Activated T-cell treated with anti-CD3 and anti-CD28 coated beads for 48 hours (primary cell): ENCODE results near the gene MYL10.
"Not testable (repeated sequence)": the region's sequence is repeated elsewhere in the genome, so short reads cannot be mapped to it uniquely, and the experiment has no call there.

Experiments
- DNase-seq: peaks from one replicate; pipeline ENCODE4 v3.0.0-alpha.2; 2020; ENCODE audit warnings: low read depth

The MYL10 gene

GRCh38 chr7:101618916-101619315, 10.2 kb downstream of the MYL10 start:
- DNase-seq, result no peak

- no peak for DNase-seq
Observed at GRCh38 chr7:101618207-101618839, 10.8 kb downstream of the MYL10 start.

- DNase-seq, result no peak
Observed at GRCh38 chr7:101617451-101618206, 11.5 kb downstream of the MYL10 start.

GRCh38 chr7:101615446-101615845, 13.7 kb downstream of the MYL10 start:
- DNase-seq, result no peak

- DNase-seq, result no peak
Observed at GRCh38 chr7:101614939-101615302, 14.2 kb downstream of the MYL10 start.

GRCh38 chr7:101614098-101614938, 14.8 kb downstream of the MYL10 start:
- DNase-seq, result no peak

GRCh38 chr7:101612885-101613515, 16.1 kb downstream of the MYL10 start:
- no peak for DNase-seq

- DNase-seq, result no peak
Observed at GRCh38 chr7:101608772-101609713, 20.1 kb downstream of the MYL10 start.

GRCh38 chr7:101606498-101606923, 22.6 kb downstream of the MYL10 start:
- no peak for DNase-seq

GRCh38 chr7:101605611-101606497, 23.2 kb downstream of the MYL10 start:
- DNase-seq, result no peak

GRCh38 chr7:101604934-101605332, 24.2 kb downstream of the MYL10 start:
- DNase-seq, result not testable (repeated sequence)

- DNase-seq, result no peak
Observed at GRCh38 chr7:101604331-101604933, 24.7 kb downstream of the MYL10 start.

GRCh38 chr7:101602484-101603241, 26.4 kb downstream of the MYL10 start:
- peak; percentile 61 for DNase-seq

GRCh38 chr7:101602082-101602481, 27.0 kb downstream of the MYL10 start:
- no peak for DNase-seq

GRCh38 chr7:101599787-101600186, 29.3 kb downstream of the MYL10 start:
- no peak for DNase-seq

GRCh38 chr7:101598986-101599771, 29.9 kb downstream of the MYL10 start:
- no peak for DNase-seq

GRCh38 chr7:101598422-101598985, 30.6 kb downstream of the MYL10 start:
- DNase-seq, result no peak

- no peak for DNase-seq
Observed at GRCh38 chr7:101597941-101598340, 31.2 kb downstream of the MYL10 start.
